GM13976 (cell line): ENCODE results near the gene C2orf68.
"Not testable (repeated sequence)": the region's sequence is repeated elsewhere in the genome, so short reads cannot be mapped to it uniquely, and the experiment has no call there.

Experiments used
- DNase-seq: peaks from one replicate; pipeline ENCODE4 v3.0.0; 2012; ENCODE audit warnings: low spot score
- CTCF ChIP-seq: IDR thresholded peaks from 2 replicates; pipeline ENCODE4 v1.5.1; 2012; ENCODE audit warnings: borderline replicate concordance, mild to moderate bottlenecking; ENCODE audit not compliant: insufficient read depth; ENCODE audit errors: extremely low read depth, missing control alignments, control extremely low read depth
- in situ Hi-C: fragments of 300-500 bp; cut with MboI; formaldehyde crosslinking; loops from one replicate; pipeline ENCODE4 v1.12.0; 2022; ENCODE audit warnings: low sequenced_read_pairs, mixed read lengths, inconsistent platforms; ENCODE audit not compliant: unreplicated experiment

Gene C2orf68

GRCh38 chr2:85564144-85564563 is 47.7 kb downstream of the C2orf68 start:
- in situ Hi-C loops, result no loop called here

DNA sequence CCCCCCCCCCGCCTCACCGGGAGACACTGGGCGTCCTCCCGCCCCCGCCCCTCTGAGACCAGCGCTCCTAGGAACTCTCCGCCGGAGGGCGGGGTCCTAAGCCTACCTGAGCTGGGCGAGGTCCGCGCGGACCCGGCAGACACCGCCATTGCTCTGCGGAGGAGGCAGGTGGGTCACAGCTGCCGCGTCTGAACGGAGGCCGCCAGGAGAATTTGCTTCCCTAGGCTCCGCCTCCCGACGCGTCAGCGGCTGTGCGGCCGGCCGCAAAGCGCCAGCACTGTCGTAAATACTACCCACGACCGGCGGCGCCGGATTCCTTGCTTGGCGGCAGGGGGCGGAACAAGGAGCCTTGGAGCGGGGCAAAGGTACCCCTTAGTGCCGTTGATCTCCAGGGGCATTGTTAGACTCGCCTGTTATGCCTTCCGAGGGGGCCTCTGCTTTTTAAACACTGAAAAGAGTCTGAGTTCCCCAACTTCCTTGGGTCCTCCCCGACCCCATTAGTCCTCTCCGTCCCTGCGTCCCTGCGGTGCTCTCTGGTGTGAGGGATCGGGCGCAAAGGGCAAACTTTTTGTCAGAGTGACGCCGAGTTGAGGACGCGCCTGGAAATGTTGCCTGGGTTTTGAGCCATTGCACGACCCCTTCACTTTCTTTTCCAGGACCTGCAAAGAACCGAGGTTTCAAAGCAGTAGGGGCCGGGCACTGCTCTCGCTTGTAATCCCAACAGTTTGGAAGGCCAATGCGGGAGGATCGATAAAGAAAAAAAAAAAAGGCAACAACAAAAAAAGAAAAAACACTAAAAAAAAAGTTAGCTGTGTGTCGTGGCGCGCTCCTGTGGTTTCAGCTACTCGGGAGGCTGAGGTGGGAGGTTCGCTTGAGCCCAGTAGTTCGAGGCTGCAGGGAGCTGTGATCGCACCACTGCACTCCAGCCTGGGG is 50.3 kb downstream of the C2orf68 start, which contains the start of gene GGCX:
Gene GGCX, minus strand, starts transcription at position 214 of the 933 bp plus-strand sequence. Its CDS starts 65 bp downstream, at position 149.
- in situ Hi-C loops, result no loop called here
- peak; percentile 96 for DNase-seq
- no peak for TF ChIP-seq CTCF

More at GRCh38 chr2:85564144-85564563, 47.7 kb downstream of the C2orf68 start:
- DNase-seq, result peak; percentile 58
- TF ChIP-seq CTCF, result no peak

DNA sequence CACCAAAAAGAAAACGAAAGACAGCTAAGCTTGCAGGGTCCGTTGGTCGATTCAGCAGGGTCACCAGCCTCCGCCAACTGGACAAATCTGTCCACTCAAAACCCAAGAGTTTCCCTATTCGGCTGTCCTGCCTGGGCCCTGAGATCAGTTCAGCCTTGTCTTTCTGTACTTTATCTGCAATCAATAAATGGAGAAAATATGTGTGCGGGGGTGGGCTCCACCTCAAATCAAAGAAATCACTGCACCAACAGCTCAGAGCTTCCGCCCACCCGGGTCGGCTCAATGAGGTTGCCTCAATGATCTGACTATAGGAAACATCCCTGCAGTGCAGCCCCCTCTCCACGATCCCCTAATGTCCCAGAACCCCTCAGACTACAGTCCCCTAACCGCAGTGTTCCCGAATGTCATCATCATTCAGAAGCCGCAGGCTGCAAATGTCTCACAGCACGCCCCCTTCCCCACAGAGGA is 51.0 kb downstream of the C2orf68 start:
- in situ Hi-C loops, result no loop called here
- no peak for TF ChIP-seq CTCF
- peak; percentile 24 for DNase-seq

- in situ Hi-C loops, DNase-seq: not testable (repeated sequence)
Measured at GRCh38 chr2:85560403-85560726, 51.5 kb downstream of the C2orf68 start.

- no peak for DNase-seq
- no peak for TF ChIP-seq CTCF
- in situ Hi-C loops, result loop anchor here (5.0 kb wide), 1 partner anchor 136 kb away; no protein-coding TSS in a partner anchor
Measured at GRCh38 chr2:85558160-85558559, 53.7 kb downstream of the C2orf68 start.

DNA sequence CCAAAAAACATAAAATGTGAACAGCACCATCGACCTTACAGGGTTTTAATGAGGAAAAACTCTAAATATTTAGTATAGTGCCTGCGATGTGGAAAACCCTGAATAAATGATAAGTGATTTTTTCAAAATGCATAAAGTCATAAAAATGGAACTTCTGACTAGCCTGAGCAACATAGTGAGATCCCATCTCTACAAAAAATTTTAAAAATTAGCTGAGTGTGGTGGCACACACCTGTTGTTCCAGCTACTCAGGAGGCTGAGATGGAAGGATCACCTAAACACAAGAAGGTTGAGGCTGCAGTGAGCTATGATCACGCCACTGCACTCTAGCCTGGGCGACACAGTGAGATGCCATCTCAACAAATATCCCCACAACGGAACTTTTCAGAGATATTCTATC is 54.7 kb downstream of the C2orf68 start:
- TF ChIP-seq CTCF, result no peak
- in situ Hi-C loops, result loop anchor here (5.0 kb wide), 1 partner anchor 135 kb away; no protein-coding TSS in a partner anchor
- no peak for DNase-seq
